ENCODE measurements around the gene PAQR9. TPM values are rescaled to one million over a fixed set of nuclear protein-coding genes. Genes with fewer than 3 reads are reported as not detected.

The PAQR9 gene
- total and polyA plus RNA-seq, 2 donors (not counting 3 experiments of a cell fraction or from before 2014, with no cell fraction given) = not detected

DNA sequence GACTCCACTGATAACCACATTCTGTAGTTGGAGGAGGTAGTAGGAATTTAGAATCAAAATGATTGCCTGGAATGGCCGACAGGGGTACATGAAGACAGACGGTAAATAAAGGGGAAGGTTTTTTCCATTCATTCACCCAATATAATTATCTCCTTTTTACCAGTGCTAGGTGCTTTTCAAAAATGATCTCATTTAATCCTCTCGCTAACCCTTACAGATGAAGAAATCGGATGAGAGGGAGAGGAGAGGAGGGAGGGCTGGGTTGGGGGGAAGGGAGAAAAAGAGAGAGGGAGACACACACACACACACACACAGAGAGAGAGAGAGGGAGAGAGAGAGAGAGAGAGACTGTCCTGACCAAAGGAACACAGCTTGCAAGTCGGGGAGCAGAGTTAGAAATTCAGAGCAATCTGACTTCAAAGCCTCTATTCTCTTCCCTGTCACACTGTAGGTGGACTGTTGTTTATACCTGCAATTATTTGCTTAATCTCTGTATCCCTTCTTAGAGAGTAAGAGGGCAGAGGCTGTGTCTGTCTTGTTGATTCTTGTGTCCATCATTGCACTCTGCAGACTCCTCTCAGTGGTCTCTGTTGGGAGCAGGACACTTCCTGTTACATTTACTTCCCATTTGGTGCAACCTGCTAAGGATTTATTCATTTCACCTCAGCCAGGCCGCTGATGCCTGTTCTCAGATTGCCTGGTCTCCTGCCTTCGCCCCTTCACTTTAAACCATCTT lies 18.7 kb upstream of the PAQR9 start:
- Histone ChIP-seq H3K9me1 (replicated peaks; ENCODE audit: control insufficient read depth, extremely low read depth, insufficient read depth, low read length) (no peaks in the 10 kb centered on the region), H2AFZ (ENCODE audit: low read depth, low read length) (no peak overlapping the region), H4K20me1 (replicated peaks; ENCODE audit: control insufficient read depth, extremely low read depth, insufficient read depth, low read length) (no peaks in the 10 kb centered on the region), H3K27me3 (ENCODE audit: control insufficient read depth in 2 of 2, insufficient read depth in 2 of 2, low read length in 2 of 2) (peaks cover 10 to 19% of the 10 kb centered on the region in 2 experiments), H3K9ac (replicated peaks; ENCODE audit: extremely low read depth, insufficient read depth, low read length) (no peak overlapping the region), H3K9me3 (replicated peaks; ENCODE audit: control insufficient read depth, insufficient read depth, low read length) (no peaks in the 10 kb centered on the region), H3K4me1 (ENCODE audit: control insufficient read depth, extremely low read depth, insufficient read depth, low read length) (peaks cover 3% of the 10 kb centered on the region), H3K4me3 (replicated peaks in 1 of 3; ENCODE audit: insufficient read depth in 1 of 3, low read depth in 1 of 3, low read length in 3 of 3) (no peak overlapping the region), H3K79me2 (ENCODE audit: control insufficient read depth, insufficient read depth, low read length) (no peaks in the 10 kb centered on the region), H3K4me2 (ENCODE audit: insufficient read depth, low read length) (no peak overlapping the region), H3K27ac (ENCODE audit: insufficient read depth, low read depth, low read length) (no peak overlapping the region), H3K36me3 (ENCODE audit: control insufficient read depth in 2 of 2, extremely low read depth in 1 of 2, insufficient read depth in 2 of 2, low read length in 2 of 2) (no peaks in the 10 kb centered on the region)
- CTCF ChIA-PET = interaction anchor here (1.1 to 1.9 kb wide), 7 partner anchors 9 to 153 kb away, joined by 3 to 11 read pairs (median 4); no protein-coding TSS in a partner anchor
- POLR2A ChIA-PET = no interaction called here
- TF ChIP-seq FOS (IDR thresholded peaks at IDR 0.05; ENCODE audit: borderline replicate concordance, insufficient read depth, low read length) = no peak
- no peak for TF ChIP-seq EZH2 (IDR thresholded peaks at IDR 0.05; ENCODE audit: borderline replicate concordance, low read depth, low read length, severe bottlenecking)
- TF ChIP-seq, protein P1, sequence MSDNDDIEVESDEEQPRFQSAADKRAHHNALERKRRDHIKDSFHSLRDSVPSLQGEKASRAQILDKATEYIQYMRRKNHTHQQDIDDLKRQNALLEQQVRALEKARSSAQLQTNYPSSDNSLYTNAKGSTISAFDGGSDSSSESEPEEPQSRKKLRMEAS (IDR thresholded peaks at IDR 0.05; ENCODE audit: insufficient read depth, insufficient read length) = no peak
- TF ChIP-seq POLR2AphosphoS5 (IDR thresholded peaks at IDR 0.05; ENCODE audit: insufficient read depth, low read depth, low read length) = no peak
- no peak for TF ChIP-seq POLR2A (IDR thresholded peaks at IDR 0.05; ENCODE audit: low read depth, low read length)
- TF ChIP-seq, protein P2, sequence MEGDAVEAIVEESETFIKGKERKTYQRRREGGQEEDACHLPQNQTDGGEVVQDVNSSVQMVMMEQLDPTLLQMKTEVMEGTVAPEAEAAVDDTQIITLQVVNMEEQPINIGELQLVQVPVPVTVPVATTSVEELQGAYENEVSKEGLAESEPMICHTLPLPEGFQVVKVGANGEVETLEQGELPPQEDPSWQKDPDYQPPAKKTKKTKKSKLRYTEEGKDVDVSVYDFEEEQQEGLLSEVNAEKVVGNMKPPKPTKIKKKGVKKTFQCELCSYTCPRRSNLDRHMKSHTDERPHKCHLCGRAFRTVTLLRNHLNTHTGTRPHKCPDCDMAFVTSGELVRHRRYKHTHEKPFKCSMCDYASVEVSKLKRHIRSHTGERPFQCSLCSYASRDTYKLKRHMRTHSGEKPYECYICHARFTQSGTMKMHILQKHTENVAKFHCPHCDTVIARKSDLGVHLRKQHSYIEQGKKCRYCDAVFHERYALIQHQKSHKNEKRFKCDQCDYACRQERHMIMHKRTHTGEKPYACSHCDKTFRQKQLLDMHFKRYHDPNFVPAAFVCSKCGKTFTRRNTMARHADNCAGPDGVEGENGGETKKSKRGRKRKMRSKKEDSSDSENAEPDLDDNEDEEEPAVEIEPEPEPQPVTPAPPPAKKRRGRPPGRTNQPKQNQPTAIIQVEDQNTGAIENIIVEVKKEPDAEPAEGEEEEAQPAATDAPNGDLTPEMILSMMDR (IDR thresholded peaks at IDR 0.05; ENCODE audit: extremely low read depth in 1 of 2, insufficient read depth in 1 of 2, low read depth in 1 of 2, low read length in 2 of 2) = no peak
- TF ChIP-seq GATA2 (IDR thresholded peaks at IDR 0.05; ENCODE audit: insufficient read depth, insufficient read length, low read depth, low read length) = no peak
- no peak for TF ChIP-seq MYC (IDR thresholded peaks at IDR 0.05; ENCODE audit: low read depth, low read length)
- TF ChIP-seq JUN (IDR thresholded peaks at IDR 0.05; ENCODE audit: borderline replicate concordance, insufficient read depth, insufficient read length, low read depth) = no peak
- intact Hi-C loops (cut with micrococcal nuclease) (no loop called here), dilution Hi-C loops (cut with MboI; ENCODE audit: extremely low pct_ligation_motif_present, low sequenced_read_pairs) (no loop called here)
- no TSS peak for BruUV-seq (replicated peaks)
- DNase-seq (ENCODE audit: low read depth, low spot score) (no peak), FAIRE-seq (no peak)

Data from endothelial cell of umbilical vein (primary cell).